ENCODE data around the gene NRARP. TPM values are rescaled to one million over a fixed set of nuclear protein-coding genes. Genes with fewer than 3 reads are reported as not detected.

NRARP gene
- total and polyA plus RNA-seq, 10 of the 15 experiments (the other 5 are each of a cell fraction or from before 2014, with no cell fraction given): 0.06 to 9.2 (median 2.2) TPM; not detected in 2

DNA sequence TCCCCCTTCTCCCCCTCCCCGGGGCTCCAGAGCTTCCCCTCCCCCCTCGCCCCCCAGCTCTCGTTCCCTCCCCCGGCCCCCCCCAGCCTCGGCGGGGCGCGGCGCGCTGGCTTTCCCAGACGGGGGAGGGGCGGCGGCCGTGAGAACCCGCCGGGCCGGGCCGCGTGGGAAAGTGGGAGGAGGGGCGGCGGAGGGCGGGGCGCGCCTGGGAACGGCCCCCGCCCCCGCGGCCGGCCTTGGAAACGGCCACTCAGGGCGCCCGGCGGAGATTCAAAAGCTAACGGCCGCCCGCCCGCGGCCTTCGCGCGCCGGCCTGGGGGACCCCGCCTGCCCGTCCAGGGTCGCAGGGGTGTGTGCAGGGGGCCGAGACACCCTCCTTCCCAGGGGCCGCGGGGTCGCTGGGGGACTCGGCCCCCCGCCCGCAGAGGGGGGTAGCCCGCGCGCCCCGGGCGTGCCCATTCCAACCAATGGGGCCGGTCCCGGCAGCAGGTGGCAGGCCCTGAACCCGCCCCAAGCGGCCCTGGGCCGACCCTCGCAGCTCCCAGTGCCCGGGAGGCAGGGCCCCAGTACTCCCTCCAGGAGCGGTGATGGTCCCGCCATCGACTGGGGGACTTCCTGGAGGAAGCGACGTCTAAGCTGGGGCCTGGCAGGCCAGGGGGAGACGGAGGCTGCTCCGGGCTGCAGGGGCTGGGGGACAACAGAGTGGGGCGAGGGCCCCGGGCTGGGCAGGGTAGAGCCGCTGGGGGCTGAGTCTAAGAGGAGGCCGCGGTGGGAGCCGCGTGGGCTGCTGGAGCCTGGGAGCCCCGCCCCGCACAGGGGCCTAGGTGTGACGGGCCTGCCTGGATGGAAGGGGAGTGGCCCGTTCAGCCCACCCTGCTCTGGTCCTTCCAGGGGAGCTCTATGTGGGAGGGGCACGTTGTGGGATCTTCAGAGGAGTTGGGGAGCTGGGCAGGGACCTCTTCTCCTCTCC, 14.2 kb upstream of the NRARP start (continued):
- TF ChIP-seq, protein P1, sequence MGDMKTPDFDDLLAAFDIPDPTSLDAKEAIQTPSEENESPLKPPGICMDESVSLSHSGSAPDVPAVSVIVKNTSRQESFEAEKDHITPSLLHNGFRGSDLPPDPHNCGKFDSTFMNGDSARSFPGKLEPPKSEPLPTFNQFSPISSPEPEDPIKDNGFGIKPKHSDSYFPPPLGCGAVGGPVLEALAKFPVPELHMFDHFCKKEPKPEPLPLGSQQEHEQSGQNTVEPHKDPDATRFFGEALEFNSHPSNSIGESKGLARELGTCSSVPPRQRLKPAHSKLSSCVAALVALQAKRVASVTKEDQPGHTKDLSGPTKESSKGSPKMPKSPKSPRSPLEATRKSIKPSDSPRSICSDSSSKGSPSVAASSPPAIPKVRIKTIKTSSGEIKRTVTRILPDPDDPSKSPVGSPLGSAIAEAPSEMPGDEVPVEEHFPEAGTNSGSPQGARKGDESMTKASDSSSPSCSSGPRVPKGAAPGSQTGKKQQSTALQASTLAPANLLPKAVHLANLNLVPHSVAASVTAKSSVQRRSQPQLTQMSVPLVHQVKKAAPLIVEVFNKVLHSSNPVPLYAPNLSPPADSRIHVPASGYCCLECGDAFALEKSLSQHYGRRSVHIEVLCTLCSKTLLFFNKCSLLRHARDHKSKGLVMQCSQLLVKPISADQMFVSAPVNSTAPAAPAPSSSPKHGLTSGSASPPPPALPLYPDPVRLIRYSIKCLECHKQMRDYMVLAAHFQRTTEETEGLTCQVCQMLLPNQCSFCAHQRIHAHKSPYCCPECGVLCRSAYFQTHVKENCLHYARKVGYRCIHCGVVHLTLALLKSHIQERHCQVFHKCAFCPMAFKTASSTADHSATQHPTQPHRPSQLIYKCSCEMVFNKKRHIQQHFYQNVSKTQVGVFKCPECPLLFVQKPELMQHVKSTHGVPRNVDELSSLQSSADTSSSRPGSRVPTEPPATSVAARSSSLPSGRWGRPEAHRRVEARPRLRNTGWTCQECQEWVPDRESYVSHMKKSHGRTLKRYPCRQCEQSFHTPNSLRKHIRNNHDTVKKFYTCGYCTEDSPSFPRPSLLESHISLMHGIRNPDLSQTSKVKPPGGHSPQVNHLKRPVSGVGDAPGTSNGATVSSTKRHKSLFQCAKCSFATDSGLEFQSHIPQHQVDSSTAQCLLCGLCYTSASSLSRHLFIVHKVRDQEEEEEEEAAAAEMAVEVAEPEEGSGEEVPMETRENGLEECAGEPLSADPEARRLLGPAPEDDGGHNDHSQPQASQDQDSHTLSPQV (IDR thresholded peaks at IDR 0.05): no peak
- TF ChIP-seq CBFB (IDR thresholded peaks at IDR 0.05; ENCODE audit: low read depth) (no peak), NFYA (IDR thresholded peaks at IDR 0.05; ENCODE audit: borderline replicate concordance, low read depth, low read length) (no peak), MTA2 (IDR thresholded peaks at IDR 0.05; ENCODE audit: low read depth) (no peak), CREM (IDR thresholded peaks at IDR 0.05; ENCODE audit: low read depth) (no peak), ATF7 (IDR thresholded peaks at IDR 0.05; ENCODE audit: low read depth) (no peak)
- TF ChIP-seq, protein P2, sequence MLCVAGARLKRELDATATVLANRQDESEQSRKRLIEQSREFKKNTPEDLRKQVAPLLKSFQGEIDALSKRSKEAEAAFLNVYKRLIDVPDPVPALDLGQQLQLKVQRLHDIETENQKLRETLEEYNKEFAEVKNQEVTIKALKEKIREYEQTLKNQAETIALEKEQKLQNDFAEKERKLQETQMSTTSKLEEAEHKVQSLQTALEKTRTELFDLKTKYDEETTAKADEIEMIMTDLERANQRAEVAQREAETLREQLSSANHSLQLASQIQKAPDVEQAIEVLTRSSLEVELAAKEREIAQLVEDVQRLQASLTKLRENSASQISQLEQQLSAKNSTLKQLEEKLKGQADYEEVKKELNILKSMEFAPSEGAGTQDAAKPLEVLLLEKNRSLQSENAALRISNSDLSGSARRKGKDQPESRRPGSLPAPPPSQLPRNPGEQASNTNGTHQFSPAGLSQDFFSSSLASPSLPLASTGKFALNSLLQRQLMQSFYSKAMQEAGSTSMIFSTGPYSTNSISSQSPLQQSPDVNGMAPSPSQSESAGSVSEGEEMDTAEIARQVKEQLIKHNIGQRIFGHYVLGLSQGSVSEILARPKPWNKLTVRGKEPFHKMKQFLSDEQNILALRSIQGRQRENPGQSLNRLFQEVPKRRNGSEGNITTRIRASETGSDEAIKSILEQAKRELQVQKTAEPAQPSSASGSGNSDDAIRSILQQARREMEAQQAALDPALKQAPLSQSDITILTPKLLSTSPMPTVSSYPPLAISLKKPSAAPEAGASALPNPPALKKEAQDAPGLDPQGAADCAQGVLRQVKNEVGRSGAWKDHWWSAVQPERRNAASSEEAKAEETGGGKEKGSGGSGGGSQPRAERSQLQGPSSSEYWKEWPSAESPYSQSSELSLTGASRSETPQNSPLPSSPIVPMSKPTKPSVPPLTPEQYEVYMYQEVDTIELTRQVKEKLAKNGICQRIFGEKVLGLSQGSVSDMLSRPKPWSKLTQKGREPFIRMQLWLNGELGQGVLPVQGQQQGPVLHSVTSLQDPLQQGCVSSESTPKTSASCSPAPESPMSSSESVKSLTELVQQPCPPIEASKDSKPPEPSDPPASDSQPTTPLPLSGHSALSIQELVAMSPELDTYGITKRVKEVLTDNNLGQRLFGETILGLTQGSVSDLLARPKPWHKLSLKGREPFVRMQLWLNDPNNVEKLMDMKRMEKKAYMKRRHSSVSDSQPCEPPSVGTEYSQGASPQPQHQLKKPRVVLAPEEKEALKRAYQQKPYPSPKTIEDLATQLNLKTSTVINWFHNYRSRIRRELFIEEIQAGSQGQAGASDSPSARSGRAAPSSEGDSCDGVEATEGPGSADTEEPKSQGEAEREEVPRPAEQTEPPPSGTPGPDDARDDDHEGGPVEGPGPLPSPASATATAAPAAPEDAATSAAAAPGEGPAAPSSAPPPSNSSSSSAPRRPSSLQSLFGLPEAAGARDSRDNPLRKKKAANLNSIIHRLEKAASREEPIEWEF (IDR thresholded peaks at IDR 0.05; ENCODE audit: insufficient replicate concordance, low read depth, low read length): peak; percentile 63
- TF ChIP-seq, protein P3, sequence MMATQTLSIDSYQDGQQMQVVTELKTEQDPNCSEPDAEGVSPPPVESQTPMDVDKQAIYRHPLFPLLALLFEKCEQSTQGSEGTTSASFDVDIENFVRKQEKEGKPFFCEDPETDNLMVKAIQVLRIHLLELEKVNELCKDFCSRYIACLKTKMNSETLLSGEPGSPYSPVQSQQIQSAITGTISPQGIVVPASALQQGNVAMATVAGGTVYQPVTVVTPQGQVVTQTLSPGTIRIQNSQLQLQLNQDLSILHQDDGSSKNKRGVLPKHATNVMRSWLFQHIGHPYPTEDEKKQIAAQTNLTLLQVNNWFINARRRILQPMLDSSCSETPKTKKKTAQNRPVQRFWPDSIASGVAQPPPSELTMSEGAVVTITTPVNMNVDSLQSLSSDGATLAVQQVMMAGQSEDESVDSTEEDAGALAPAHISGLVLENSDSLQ (IDR thresholded peaks at IDR 0.05): peak; percentile 30; the same call in 1 of the 2 replicates
- TF ChIP-seq, protein P4, sequence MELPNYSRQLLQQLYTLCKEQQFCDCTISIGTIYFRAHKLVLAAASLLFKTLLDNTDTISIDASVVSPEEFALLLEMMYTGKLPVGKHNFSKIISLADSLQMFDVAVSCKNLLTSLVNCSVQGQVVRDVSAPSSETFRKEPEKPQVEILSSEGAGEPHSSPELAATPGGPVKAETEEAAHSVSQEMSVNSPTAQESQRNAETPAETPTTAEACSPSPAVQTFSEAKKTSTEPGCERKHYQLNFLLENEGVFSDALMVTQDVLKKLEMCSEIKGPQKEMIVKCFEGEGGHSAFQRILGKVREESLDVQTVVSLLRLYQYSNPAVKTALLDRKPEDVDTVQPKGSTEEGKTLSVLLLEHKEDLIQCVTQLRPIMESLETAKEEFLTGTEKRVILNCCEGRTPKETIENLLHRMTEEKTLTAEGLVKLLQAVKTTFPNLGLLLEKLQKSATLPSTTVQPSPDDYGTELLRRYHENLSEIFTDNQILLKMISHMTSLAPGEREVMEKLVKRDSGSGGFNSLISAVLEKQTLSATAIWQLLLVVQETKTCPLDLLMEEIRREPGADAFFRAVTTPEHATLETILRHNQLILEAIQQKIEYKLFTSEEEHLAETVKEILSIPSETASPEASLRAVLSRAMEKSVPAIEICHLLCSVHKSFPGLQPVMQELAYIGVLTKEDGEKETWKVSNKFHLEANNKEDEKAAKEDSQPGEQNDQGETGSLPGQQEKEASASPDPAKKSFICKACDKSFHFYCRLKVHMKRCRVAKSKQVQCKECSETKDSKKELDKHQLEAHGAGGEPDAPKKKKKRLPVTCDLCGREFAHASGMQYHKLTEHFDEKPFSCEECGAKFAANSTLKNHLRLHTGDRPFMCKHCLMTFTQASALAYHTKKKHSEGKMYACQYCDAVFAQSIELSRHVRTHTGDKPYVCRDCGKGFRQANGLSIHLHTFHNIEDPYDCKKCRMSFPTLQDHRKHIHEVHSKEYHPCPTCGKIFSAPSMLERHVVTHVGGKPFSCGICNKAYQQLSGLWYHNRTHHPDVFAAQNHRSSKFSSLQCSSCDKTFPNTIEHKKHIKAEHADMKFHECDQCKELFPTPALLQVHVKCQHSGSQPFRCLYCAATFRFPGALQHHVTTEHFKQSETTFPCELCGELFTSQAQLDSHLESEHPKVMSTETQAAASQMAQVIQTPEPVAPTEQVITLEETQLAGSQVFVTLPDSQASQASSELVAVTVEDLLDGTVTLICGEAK (IDR thresholded peaks at IDR 0.05; ENCODE audit: borderline replicate concordance): no peak

Measured in GM12878 (cell line).